HG03565 (cell line): Measurements from ENCODE around the gene SKOR1.

ENCODE experiments used
- ATAC-seq: cut with Tn5 transposase; IDR thresholded peaks from one replicate; pipeline ENCODE4 v1.9.1; 2021; ENCODE audit warnings: mild to moderate bottlenecking, moderate library complexity; ENCODE audit not compliant: unreplicated experiment

SKOR1 gene

DNA sequence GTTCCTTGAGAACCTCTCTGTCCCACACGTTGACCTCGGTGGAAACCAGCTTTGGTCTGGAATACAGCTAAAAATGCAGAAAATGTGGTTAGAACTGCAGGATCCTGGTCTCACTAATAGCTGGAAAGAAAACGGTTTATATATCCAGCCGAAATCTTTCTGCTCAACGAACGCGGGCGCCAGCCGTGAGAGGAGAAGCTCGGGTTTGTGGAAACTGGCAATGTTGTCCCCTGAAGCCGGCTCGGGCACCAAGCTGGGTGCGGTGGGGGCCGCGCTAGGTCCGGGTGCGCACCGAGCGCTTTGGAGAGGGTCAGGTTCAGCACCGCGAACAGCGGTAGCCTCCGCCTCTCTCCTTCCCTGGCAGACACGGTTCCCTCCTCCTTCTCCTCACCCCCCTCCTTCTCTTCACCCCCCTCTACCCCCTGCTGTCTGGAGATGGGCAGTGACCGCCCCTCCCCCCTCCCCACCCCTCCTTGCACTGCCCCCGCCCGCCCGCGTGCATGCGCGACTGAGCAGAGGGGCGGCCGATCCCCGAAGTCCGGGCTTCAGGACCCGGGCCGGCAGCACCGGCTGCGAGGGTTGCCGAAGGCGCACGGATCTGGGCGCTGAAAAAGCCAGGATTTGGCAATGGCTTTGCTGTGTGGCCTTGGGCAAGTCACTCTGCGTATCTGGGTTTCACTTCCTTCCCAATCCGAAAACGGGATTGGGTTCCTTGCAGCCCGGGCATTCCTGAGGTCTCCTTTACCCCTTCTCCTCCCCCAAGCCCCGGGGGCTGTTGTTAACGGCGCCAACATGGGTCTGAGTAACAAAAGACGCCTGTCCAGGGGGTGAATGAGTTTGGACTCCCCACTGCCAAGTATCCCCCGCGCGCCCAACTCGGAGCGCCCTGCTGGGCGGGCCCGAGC is at the start of gene SKOR1:
TSS of gene SKOR1 (plus strand) at position 534 of the 905 bp plus-strand sequence. CDS start at position 628, 94 bp downstream.
- no peak for ATAC-seq

DNA sequence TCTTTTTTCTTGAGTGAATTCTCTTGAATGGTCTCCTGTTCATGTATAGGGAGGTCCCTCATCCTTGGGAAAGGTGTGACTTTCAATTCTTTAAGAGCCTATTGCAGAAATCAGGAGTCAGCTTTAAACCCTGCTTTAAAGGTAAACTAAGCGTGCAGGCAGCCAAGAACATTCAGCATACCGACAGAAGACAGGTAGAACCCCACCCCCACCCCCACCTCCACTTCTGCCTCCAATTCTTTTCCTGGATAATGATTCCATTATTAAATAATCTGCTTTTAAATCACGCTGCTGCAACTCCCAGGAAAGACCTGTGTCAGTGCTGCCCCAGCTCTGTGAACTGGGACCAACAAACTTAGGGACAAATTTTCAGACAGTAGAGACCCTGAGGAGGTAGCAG is 49.3 kb upstream of the SKOR1 start:
- no peak for ATAC-seq

- ATAC-seq, result no peak
These were observed 48.7 kb upstream of the SKOR1 start for GRCh38 chr15:67776600-67776999.

DNA sequence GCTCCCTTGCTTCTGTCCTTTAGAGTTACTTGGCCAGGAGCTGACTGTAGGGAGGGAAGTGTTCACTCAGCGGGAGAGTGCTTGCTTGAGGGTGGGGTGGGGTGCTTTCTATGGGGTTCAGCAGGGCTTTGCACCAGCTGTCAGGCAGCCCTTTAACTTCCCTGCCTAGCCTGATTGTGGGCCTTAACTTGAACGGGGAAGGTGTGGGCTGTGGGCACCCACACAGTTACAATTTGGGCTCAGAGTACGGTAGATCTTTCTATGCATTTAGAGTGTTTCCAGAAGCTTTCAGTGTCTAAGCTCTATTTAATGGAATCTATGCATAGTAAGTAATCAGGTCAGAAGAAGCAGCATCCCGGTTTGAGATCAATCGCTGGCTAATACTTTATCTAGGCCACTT is 48.2 kb upstream of the SKOR1 start:
- ATAC-seq, result no peak

DNA sequence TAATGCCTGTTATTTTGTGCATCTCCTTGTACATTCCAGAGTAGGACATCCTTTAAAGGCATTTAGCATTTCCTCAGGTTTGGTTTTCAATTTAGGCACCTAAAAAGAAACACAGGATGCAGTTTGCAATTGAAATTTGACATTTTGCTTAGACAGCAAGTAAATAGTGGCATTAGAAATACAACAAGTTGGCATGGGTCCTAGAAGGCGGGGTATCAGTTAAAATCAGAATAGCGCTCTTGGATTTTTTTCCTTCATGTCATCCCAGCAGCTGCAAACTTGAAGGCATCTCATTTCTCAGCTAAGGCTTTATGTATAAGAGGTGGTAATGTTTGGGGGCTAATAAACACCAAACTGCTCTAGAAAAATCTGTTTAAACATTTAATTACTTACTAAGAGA is 47.5 kb upstream of the SKOR1 start:
- ATAC-seq, result no peak

DNA sequence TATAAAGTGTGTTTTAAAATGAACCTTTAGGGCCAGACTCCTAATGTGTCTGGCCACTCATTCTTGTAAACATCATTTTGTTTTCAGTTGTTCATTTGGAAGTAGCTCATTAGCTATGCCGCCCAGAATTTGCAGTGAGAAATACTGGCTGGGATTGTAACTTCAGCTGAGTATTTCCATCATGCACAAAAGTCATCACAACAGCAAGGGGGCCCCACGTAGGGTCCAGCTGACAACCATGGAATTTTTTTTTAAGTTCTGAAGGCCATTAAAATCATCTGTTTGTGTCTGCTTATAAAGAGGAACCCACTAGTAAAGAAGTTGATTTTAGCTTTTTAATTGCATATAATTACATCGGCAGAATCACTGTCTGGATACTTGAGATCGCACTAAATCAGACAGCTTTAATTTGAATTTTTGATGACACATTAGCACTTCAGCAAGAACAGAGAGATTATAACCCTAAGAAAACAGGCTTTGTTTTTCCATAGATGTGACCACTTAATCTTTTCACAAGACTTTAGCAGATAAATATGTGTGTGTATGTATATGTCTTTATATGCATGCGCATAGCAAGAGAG is 46.3 kb upstream of the SKOR1 start:
- no peak for ATAC-seq

DNA sequence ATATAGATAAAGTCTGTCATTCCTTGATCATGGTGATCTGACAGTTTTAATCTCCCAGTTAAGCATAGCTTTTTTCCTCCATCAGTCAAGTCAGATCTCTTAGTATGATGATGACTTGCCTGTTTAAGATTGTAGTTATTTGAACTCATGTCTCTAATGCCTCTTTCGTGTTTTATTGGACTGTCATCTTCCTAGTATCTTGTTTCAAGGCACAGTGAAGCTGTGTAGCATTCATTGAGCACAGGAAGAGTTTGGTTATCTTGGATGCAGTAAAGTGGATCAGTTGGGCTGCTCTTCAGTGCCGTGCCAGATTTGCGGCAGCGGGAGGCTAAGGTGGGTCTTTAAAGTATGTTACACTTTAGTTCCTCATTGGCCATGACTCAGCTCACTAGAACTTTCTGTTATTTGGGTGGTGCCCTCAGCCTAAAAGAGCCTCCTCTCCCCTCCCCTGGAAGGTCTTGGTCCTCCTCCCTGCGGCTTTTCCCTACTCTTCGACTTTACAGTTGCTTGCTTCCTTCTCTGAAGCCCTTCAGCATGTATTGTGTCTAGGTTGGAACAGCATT is 45.7 kb upstream of the SKOR1 start:
- ATAC-seq, result no peak

DNA sequence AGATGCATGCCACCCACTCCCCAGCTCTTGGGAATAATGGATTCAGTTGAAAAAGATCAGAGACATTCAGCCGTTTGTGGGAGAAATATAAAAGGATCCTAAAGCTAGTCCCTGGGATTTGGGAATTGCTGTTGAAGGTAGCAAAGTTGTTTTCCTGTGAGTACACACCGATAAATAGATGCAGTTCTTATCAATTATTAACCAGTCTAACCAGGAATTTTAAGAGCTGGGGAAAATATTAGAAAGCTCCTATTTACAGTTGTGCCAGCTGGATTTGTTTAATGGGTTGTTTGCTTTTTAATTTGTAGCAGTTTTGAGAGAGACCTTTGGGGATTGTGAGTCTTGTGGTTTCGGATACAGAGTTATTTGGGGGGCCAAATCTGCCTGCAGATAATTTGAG is 44.2 kb upstream of the SKOR1 start:
- ATAC-seq, result no peak

DNA sequence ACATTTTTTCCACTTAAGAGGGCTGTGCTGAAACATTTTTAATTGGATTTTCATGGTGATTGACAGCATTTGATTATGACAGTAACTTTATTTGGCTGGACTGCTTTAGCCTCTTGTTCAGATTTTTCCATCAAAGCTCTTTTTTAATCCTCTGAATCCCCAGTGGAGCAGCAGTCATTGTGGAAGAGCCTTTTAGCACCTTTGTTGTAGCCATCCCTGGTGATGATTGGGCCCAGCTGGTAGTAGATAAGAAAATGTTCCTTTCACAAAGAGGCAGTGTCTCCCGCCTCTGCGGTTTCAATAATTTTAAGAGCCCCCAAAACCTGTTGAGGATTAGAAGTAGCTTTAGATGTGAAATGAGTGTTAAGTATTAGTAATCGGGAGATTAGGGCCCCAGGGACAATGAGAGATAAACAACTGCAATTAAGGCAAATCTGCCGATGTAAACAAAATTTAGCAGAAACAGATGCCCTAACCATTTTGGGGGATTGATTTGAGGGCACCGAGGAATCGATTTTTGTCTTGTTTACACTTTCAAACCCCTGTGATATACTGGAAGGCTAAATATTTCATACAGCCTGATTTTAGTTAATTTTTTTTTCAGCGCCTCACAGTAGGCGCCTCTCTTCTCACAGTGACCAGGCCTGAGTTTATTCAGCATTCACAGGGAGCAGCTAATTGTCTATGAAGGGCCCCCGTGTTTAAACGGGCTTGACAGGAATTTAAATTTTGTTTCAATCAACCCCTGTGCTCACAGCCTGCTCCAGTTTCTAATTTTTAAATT is 43.2 kb upstream of the SKOR1 start:
- ATAC-seq, result no peak

DNA sequence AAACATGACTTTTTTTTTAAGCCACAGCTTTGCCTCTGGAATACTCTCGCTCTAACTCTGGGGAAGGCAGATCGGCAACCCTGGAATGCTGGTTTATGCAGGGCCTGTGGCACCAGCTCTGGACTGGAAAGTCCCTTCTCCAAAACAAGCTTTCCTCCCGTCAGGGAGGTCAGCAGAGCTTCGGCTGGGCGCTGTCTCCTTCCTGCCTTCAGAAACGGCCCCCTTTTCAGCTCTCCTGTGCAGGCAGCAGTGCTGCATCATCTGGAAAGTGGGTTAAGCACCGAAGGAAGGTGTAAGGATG is 42.7 kb upstream of the SKOR1 start:
- no peak for ATAC-seq

GRCh38 chr15:67783303-67783702 is 42.0 kb upstream of the SKOR1 start:
- ATAC-seq, result peak; percentile 45

DNA sequence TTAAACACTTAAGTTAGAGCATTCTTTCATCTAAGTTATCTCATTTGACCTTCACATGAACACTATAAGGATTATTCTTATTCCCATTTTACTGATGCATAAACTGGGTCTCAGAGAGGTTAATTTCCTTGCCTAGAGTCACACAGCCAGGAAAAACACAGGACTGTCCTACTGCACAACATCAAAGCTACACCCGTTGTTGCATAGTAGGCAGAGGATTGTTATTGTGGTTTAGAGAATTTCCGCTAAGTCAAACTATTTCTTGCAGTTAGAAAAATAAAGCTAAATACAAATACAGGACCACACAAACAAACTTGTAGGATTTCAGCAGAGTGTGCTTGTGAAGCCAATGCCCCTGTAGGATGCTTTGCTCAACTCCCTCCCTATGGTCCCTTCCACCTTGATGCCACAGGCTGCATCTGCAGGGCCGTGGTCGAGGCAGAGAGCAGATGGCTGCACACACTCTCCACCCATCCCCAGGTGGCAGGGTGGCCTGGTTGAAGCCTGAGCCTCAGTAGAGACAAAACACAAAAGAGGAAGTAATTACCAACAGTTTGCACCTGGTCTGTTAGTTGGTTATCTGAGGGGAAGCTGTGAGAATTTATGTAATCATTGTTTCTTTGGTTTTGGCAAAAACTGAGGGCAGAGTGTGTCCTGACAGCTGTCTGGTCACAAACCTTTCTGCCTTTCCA is 41.1 kb upstream of the SKOR1 start:
- peak; percentile 67 for ATAC-seq

- ATAC-seq, result peak; percentile 14
These were observed 40.4 kb upstream of the SKOR1 start for GRCh38 chr15:67784856-67785430.

DNA sequence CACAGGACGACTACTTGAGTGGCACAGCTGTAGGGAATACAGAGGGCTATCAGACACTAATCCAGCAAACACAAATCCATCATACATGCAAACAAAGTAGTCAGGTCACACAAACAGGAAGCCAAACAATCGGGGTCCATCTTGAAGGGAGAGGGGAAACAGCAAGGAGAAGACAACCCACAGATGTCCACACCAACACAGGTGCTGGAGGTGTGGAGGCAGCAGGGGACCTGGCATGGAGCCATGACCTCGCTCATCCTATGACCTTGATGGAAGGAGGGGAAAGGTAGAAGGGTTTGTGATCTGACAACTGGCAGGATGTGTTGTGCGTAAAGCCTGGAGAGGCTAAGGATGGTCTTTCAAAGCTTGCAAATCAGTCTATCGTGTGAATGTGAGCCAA is 39.9 kb upstream of the SKOR1 start:
- no peak for ATAC-seq

- ATAC-seq, result no peak
These were observed 38.7 kb upstream of the SKOR1 start for GRCh38 chr15:67786646-67787045.

DNA sequence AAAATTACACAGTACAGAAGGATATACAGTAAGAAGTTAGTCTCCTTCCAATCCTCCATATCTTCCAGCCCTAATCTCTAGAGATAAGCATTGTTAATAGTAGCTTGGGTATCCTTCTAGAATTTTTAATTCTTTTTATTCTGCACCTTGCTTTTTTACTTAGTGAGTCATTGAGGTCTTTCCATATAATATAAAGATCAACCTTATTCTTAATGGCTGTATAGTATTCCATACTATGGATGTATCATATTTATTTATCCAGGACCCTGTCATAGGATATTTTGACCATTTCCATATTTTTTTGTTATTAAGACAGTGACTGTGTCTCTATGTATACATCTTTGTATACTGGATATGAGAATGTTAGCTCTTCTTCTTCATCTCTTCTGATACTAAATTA is 36.3 kb upstream of the SKOR1 start:
- no peak for ATAC-seq

DNA sequence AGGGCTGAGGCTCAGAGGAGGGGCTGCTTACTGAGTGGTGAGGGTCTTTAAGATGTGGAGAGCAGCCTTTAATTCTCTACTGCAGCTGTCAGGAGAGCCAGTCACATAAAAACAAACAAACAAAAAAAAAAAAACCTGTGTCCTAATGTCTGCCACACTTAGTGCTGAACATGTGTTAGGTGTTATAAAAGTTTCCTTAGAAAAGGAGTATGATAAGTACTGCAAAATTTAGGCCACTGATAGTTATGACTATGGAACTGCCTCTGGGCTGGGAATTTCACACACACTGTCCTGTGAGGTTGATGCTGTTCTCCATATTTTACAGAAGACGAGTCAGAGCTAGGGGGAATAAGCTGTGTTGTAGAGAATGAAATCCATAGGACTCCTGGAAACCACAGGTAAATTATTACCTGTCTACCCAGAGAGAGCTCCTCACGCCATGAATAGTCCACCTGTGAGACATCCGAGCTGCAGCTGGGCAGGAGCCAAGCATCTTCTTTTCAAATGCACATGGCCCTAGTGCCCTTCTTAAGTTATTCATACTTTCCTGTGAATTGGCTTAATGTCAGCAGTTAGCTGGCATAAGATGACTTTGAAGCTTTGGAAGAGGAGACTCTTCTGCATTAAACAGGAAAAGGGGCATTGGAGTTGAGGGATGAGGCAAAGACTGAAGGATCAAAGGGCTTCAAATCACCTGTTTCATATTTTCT is 34.5 kb upstream of the SKOR1 start:
- ATAC-seq, result no peak

DNA sequence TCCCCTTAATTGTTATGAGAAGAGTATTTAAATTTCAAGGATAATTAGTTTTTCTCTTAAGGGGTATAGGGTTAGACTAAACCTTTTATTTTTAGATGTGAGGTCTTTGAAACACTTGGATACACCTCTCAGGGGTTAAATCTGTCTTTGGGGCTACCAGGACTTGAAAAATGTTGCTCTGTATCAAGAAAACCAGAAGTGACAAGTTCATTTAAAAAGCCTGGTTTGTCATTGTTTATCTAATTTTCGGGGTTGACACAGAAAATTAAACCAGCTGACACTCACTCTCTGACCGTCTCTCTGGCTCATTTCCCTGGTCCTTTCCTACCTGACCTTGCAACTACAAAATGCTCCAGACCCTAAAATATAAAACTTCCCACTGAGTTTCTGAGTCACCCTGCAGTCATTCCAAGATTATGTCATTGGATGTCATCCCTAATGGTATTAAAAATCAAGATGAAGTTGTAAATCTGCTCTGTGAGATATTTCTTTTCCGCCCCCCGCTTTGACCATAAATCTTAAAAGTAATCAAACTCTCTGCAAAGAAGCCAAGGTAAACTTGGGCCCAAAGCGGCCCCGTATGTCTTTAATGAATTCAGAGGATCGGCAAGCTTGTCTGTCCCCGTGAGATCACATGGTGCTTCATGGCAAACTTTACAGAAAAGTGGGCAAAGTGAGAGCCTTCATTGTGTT is 32.9 kb upstream of the SKOR1 start:
- no peak for ATAC-seq

- no peak for ATAC-seq
These were observed 30.3 kb upstream of the SKOR1 start for GRCh38 chr15:67794832-67795574.
